GM20000 (cell line): ENCODE results near the gene TNXB.

ENCODE experiments used
- DNase-seq: peaks from one replicate; pipeline ENCODE4 v3.0.0; 2012; ENCODE audit warnings: low spot score
- TF ChIP-seq, protein P1 (sequence below): IDR thresholded peaks from 2 replicates; pipeline ENCODE4 v1.5.1; 2012; ENCODE audit warnings: mild to moderate bottlenecking, control low read depth; ENCODE audit errors: extremely low read depth, missing control alignments

Gene TNXB

DNA sequence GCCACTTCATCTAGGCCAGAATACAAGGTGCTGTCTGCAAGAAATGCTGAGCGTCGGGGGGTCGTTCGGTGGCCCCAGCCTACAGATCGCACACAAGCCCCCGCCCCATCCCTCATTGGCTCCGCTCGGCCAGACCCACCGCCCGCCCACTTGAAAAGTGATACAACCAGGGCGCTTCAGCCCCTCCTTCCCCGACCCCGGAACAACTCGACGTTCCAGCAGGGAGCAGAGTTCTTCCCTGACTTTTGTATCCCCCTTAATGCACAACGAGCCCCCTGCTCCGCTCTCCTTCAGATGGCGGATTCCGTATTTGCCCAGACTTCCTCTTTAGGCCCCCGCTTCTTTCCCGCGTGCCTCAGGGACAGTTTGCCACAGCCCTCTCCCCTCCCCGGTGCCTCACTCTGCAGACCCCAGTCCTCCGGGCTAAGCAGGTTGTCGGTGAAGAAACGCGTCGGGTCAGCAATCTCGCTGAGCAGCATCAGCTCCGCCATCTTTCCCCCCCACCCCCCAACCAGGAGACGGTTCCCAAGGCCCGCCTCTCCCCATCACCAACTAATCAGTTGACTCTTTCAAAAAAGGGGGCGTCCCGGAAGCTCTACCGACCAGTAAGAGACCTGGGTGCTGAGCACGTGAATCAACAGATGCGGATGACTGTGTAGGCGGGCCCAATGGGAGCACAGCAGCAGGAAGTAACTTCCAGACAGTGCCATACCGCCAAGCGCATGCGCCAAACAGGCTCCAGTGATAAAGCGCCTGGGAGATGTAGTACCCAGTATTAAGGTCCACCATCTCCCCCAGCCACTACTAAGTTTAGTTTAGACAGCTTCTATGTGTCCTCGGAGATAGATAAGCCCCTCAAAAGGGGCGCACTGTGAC lies 18.8 kb upstream of the TNXB start, which contains the start of gene ATF6B:
Gene ATF6B, minus strand, starts transcription at position 530 of the 876 bp plus-strand sequence. Its CDS starts 39 bp downstream, at position 491.
- TF ChIP-seq, protein P1, sequence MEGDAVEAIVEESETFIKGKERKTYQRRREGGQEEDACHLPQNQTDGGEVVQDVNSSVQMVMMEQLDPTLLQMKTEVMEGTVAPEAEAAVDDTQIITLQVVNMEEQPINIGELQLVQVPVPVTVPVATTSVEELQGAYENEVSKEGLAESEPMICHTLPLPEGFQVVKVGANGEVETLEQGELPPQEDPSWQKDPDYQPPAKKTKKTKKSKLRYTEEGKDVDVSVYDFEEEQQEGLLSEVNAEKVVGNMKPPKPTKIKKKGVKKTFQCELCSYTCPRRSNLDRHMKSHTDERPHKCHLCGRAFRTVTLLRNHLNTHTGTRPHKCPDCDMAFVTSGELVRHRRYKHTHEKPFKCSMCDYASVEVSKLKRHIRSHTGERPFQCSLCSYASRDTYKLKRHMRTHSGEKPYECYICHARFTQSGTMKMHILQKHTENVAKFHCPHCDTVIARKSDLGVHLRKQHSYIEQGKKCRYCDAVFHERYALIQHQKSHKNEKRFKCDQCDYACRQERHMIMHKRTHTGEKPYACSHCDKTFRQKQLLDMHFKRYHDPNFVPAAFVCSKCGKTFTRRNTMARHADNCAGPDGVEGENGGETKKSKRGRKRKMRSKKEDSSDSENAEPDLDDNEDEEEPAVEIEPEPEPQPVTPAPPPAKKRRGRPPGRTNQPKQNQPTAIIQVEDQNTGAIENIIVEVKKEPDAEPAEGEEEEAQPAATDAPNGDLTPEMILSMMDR, result no peak
- peak; percentile 97 for DNase-seq

DNA sequence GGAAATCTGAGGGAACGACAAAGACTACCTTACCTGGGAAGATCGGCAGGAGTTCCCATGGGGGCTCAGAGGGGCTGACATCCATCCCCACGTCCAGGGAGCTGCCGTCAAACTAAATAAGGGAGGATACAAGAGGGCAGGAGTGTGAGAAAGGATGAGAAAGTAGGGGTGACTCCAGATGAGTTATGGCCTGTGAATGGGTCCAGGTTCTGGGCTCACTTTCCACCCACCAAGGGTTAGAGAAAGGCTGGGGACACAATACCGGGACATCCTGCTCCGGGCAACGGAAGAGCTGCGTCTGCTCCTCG lies 18.2 kb upstream of the TNXB start:
- TF ChIP-seq, protein P1, result no peak
- no peak for DNase-seq

- no peak for DNase-seq
- TF ChIP-seq, protein P1, result no peak
Measured at GRCh38 chr6:32126880-32127279, 17.7 kb upstream of the TNXB start.

DNA sequence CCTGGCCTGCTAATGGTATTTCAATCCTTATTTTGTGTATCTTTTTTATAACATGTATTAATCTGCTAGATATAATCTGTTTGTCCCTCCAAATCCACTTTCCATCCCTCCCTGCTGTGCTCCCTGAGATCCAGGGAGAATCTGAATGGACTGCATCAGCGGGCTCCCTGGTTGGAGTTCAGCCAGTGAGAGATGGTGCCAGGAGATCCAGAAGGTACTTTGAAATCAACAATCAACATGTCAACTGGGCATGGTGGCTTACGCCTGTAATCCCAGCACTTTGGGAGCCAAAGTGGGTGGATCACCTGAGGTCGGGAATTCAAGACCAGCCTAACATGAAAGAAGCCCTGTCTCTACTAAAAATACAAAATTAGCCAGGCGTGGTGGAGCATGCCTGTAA lies 14.5 kb upstream of the TNXB start:
- no peak for DNase-seq
- TF ChIP-seq, protein P1, result no peak

GRCh38 chr6:32120573-32121059 lies 11.5 kb upstream of the TNXB start:
- TF ChIP-seq, protein P1, result no peak
- no peak for DNase-seq

DNA sequence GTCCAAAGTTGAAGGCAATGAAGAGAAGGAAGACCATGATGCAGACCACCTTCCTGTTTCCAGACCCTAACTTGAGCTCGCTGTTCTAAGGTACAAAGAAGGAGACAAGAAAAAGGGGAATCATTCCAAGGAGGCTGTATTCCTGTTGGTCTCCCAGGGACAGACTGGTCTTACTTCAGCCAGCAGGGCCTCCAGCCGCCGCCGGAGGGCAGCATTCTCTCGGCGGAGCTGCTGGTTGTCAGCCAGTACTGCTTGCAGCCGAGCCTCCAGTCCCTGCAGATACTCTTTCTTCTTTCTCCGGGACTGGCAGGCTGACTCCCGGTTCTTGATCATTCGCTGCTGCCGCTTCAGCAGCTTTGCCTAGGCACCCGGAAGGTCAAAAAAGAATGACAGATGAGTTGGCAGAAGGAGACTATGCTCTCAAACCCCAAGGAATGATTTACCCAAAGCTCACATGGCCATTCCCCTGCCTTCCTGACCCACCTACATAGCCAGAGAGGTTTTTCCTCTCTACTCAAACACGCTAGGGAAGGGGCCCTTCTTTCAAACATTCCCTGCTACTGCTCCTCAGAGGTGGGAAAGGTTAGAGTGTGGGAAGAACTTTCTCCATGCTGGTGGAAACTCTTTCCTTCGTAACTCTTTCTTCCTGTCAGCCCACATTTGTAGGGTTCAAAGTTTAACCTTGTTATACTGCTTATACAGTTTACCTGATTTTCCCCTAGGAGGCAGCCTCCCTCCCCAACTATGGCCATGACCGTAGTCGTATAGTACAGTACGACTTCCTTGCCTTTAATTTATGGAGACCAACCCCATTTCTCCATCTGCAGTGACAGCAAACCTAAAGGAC lies 9.9 kb upstream of the TNXB start:
- TF ChIP-seq, protein P1, result peak; percentile 90
- peak; percentile 81 for DNase-seq

GRCh38 chr6:32117461-32117860 lies 8.3 kb upstream of the TNXB start:
- TF ChIP-seq, protein P1, result no peak

More at GRCh38 chr6:32117461-32117860, 8.3 kb upstream of the TNXB start:
- no peak for DNase-seq
